Mucosa of descending colon (tissue), 3 donors: ENCODE results near the gene NDRG2. TPM values are rescaled to one million over a fixed set of nuclear protein-coding genes. Genes with fewer than 3 reads are reported as not detected.
A peak's percentile ranks its signal among the peaks of the same experiment; 100 is the strongest.
"Not testable (repeated sequence)": the region's sequence is repeated elsewhere in the genome, so short reads cannot be mapped to it uniquely, and the experiment has no call there.

Source experiments
- ATAC-seq: fragments of 200-7000 bp; cut with Tn5 transposase; one replicate; pipeline ENCODE4 v1.9.1; 2020; ENCODE audit warnings: mild to moderate bottlenecking, moderate library complexity
- DNase-seq, 3 donors: peaks; one replicate each; pipeline ENCODE4 v3.0.0-alpha.2; 2020
- H3K36me3 ChIP-seq: fragments of 200-600 bp; one replicate; pipeline ENCODE4 v1.8.0; 2021; ENCODE audit warnings: low read depth, mild to moderate bottlenecking
- H3K4me1 ChIP-seq: fragments of 200-600 bp; one replicate; pipeline ENCODE4 v1.8.0; 2021; ENCODE audit warnings: low read depth, mild to moderate bottlenecking
- H3K4me3 ChIP-seq: fragments of 200-600 bp; one replicate; pipeline ENCODE4 v1.8.0; 2021; ENCODE audit warnings: mild to moderate bottlenecking
- H3K9me3 ChIP-seq: fragments of 200-600 bp; one replicate; pipeline ENCODE4 v1.8.0; 2021; ENCODE audit warnings: mild to moderate bottlenecking
- CTCF ChIP-seq: fragments of 200-600 bp; IDR thresholded peaks from one replicate; pipeline ENCODE4 v1.8.0; 2022; ENCODE audit warnings: antibody characterized with exemption, mild to moderate bottlenecking
- intact Hi-C, 2 donors: fragments of 100-400 bp; cut with DNase I in 1 of 2; cut with micrococcal nuclease in 1 of 2; formaldehyde crosslinking; loops; one replicate each; pipeline versions ENCODE4 v1.11.0 to v1.11.1; 2022; cut with DNase I, micrococcal nuclease
- total RNA-seq, 3 donors: library from RNA; stranded (reverse); fragmentation: NEBNext Ultra II Directional in 2 of 3; extraction: Animal tissue kit (Norgen Biotek cat#: 25700) in 2 of 3; gene quantifications; one replicate each; pipeline versions ENCODE4 v1.2.1 to v1.2.4, GENCODE V29; 2021 to 2023
- donor health status: DM: no; HTN: no; CAD: no; lungs with moderate emphysema.
- donor health status: DM: no; HTN: no; CAD: no.
- donor health status: DM: no; HTN: yes; CAD: no.

Gene NDRG2
- total RNA-seq, 3 donors from 2014 or later, result 156 to 212 (median 188) TPM

GRCh38 chr14:20989787-20990600 is 34.9 kb downstream of the NDRG2 start, which contains the start of gene METTL17:
TSS of gene METTL17 (plus strand) at chr14:20989980. CDS start at chr14:20990003, 23 bp downstream.
- TF ChIP-seq CTCF, result no peak
- Histone ChIP-seq H3K4me3 (peak within 1 kb of the TSS; percentile 48), H3K4me1 (peaks cover 15% of the 10 kb centered on the region), H3K36me3 (peaks cover 4% of the 10 kb centered on the region), H3K9me3 (no peaks in the 10 kb centered on the region)
- peak; percentile 91 to 93 (median 93) for DNase-seq
- peak; percentile 96 for ATAC-seq
- intact Hi-C loops, result no loop called here

GRCh38 chr14:20989471-20989786 is 35.4 kb downstream of the NDRG2 start:
- DNase-seq (no peak), ATAC-seq (no peak)
- Histone ChIP-seq H3K4me3 (no peak overlapping the region), H3K36me3 (no peaks in the 10 kb centered on the region), H3K9me3 (no peaks in the 10 kb centered on the region), H3K4me1 (peaks cover 15% of the 10 kb centered on the region)
- intact Hi-C loops, result no loop called here
- TF ChIP-seq CTCF, result no peak

GRCh38 chr14:20988717-20989470 is 36.0 kb downstream of the NDRG2 start:
- ATAC-seq (no peak), DNase-seq (peak in 1 of 3 donors; percentile 47)
- H3K9me3 ChIP-seq, result no peaks in the 10 kb centered on the region
- no peak overlapping the region for H3K4me3 ChIP-seq
- intact Hi-C loops, result no loop called here
- peaks cover 15% of the 10 kb centered on the region for H3K4me1 ChIP-seq
- TF ChIP-seq CTCF, result no peak
- H3K36me3 ChIP-seq, result no peaks in the 10 kb centered on the region

GRCh38 chr14:20986811-20987210 is 38.0 kb downstream of the NDRG2 start:
- Histone ChIP-seq H3K9me3 (no peaks in the 10 kb centered on the region), H3K36me3 (no peaks in the 10 kb centered on the region), H3K4me3 (no peak overlapping the region), H3K4me1 (peaks cover 15% of the 10 kb centered on the region)
- no peak for TF ChIP-seq CTCF
- DNase-seq, result no peak
- intact Hi-C loops, result no loop called here
- ATAC-seq, result no peak

- not testable (repeated sequence) for ATAC-seq
Observed at GRCh38 chr14:20985650-20986049, 39.2 kb downstream of the NDRG2 start.

More at GRCh38 chr14:20985650-20986049, 39.2 kb downstream of the NDRG2 start:
- intact Hi-C loops, H3K4me3 ChIP-seq, DNase-seq, H3K4me1 ChIP-seq, H3K36me3 ChIP-seq, H3K9me3 ChIP-seq: not testable (repeated sequence)
